ENCODE data around the gene DBET.
"Not testable (repeated sequence)": the region's sequence is repeated elsewhere in the genome, so short reads cannot be mapped to it uniquely, and the experiment has no call there.

The DBET gene

DNA sequence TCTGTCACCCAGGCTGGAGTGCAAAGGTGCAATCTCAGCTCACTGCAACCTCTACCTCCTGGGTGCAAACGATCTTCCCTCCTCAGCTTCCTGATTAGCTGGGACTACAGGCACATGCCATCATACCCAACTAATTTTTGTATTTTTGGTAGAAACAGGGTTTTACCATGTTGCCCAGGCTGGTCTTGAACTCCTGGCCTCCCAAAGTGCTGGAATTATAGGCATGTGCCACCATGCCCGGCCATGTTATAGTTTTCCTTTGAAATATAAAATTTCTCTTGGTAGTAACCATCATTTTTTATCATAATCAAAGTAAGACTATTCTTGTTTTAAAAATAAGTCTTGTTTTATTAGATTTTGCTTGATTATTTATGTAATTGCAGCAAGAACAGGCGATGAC is 50.7 kb downstream of the DBET start:
- not testable (repeated sequence) for DNase-seq (ENCODE audit: low read depth); H3K4me3 ChIP-seq (ENCODE audit: low read depth, low read length)

All from skeletal muscle cell (primary cell).